WTC11 (cell line): ENCODE measurements around the gene NSUN3.

ENCODE experiments used
- NR2C2 ChIP-seq: sonication (generic); formaldehyde crosslinking; IDR thresholded peaks from 2 replicates; pipeline ENCODE4 v1.8.0; 2022; ENCODE audit warnings: mild to moderate bottlenecking, missing genetic modification reagents
- RORB ChIP-seq: fragments of 250-450 bp; sonication (Bioruptor Pico); IDR thresholded peaks from 2 replicates; pipeline ENCODE4 v1.9.0; 2021; ENCODE audit warnings: mild to moderate bottlenecking
- TF ChIP-seq, protein P1 (sequence below): fragments of 200-600 bp; IDR thresholded peaks from 2 replicates; pipeline ENCODE4 v1.8.0; 2022; ENCODE audit warnings: antibody characterized with exemption

DNA sequence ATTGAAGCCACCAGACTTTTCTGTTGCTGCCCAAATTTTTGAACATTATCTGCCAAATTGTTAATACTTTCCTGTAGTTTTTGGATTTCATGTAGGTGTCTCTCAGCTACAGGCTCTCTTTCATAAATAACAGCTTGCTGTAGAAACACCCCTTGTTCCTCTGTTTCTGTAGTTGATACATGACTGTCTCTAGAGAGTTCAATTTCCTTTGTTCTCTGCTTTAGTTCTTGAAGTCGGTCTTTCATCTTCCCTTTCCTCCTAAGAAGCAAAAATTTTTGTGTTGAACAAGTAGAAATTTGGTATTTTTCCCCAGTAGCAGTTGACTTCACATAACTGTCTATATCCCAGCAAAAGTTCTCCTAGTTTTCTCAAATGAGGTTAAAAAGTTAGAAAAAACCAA is 47.8 kb upstream of the NSUN3 start:
- TF ChIP-seq, protein P1, sequence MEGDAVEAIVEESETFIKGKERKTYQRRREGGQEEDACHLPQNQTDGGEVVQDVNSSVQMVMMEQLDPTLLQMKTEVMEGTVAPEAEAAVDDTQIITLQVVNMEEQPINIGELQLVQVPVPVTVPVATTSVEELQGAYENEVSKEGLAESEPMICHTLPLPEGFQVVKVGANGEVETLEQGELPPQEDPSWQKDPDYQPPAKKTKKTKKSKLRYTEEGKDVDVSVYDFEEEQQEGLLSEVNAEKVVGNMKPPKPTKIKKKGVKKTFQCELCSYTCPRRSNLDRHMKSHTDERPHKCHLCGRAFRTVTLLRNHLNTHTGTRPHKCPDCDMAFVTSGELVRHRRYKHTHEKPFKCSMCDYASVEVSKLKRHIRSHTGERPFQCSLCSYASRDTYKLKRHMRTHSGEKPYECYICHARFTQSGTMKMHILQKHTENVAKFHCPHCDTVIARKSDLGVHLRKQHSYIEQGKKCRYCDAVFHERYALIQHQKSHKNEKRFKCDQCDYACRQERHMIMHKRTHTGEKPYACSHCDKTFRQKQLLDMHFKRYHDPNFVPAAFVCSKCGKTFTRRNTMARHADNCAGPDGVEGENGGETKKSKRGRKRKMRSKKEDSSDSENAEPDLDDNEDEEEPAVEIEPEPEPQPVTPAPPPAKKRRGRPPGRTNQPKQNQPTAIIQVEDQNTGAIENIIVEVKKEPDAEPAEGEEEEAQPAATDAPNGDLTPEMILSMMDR = no peak
- TF ChIP-seq RORB (CRISPR knock-in tag) (no peak), NR2C2 (CRISPR knock-in tag) (no peak)
